Left lung (tissue), 10 donors: ENCODE results near the gene CSNK2B. TPM values are rescaled to one million over a fixed set of nuclear protein-coding genes. Genes with fewer than 3 reads are reported as not detected.

Experiments
- ATAC-seq: fragments of 200-7000 bp; cut with Tn5 transposase; one replicate; pipeline ENCODE4 v1.9.1; 2020; ENCODE audit warnings: moderate library complexity
- DNase-seq, 4 donors: peaks; one replicate each; pipeline ENCODE4 v3.0.0-alpha.2; 2013 to 2020
- H3K27ac ChIP-seq, 2 donors: fragments of 200-600 bp; sonication (generic) in 1 of 2; one replicate each; pipeline versions ENCODE4 v1.5.0 to v1.8.0; 2020 to 2021
- H3K27me3 ChIP-seq, 2 donors: fragments of 200-600 bp; sonication (generic) in 1 of 2; one replicate each; pipeline versions ENCODE4 v1.5.0 to v1.8.0; 2020 to 2021
- H3K36me3 ChIP-seq, 2 donors: fragments of 200-600 bp; sonication (generic) in 1 of 2; one replicate each; pipeline versions ENCODE4 v1.5.0 to v1.8.0; 2020 to 2021
- H3K4me1 ChIP-seq, 2 donors: fragments of 200-600 bp; one replicate each; pipeline ENCODE4 v1.8.0; 2021
- H3K4me3 ChIP-seq, 2 donors: fragments of 200-600 bp; sonication (generic) in 1 of 2; one replicate each; pipeline versions ENCODE4 v1.5.0 to v1.8.0; 2020 to 2021; ENCODE audit warnings: mild to moderate bottlenecking in 1 of 2
- H3K9me3 ChIP-seq, 2 donors: fragments of 200-600 bp; sonication (generic) in 1 of 2; one replicate each; pipeline versions ENCODE4 v1.5.0 to v1.8.0; 2020 to 2021
- CTCF ChIP-seq, 2 donors: fragments of 200-600 bp; sonication (generic) in 1 of 2; IDR thresholded peaks; one replicate each; pipeline versions ENCODE4 v1.5.0 to v1.8.0; 2021; ENCODE audit warnings: antibody characterized with exemption in 2 of 2
- intact Hi-C, 2 donors: fragments of 100-400 bp; cut with DNase I; formaldehyde crosslinking; loops; one replicate each; pipeline versions ENCODE4 v1.11.2 to v1.14.2; 2022
- polyA plus RNA-seq, 6 donors: library from polyadenylated mRNA; unstranded; fragments of 120-200 nt; gene quantifications; one replicate each; pipeline ENCODE4 v1.2.1, GENCODE V29; 2013; ENCODE audit not compliant: insufficient read length in 6 of 6
- total RNA-seq, 2 donors: library from RNA; stranded (reverse); fragmentation: NEBNext Ultra II Directional; extraction: Animal tissue kit (Norgen Biotek cat#: 25700); gene quantifications; one replicate each; pipeline ENCODE4 v1.2.1, GENCODE V29; 2021
- donor health status: DM: no; HTN: yes; CAD: no.
- donor health status: DM: no; HTN: no; CAD: no.

CSNK2B gene
- total and polyA plus RNA-seq, 8 donors, result 96.6 to 210 (median 191) TPM

DNA sequence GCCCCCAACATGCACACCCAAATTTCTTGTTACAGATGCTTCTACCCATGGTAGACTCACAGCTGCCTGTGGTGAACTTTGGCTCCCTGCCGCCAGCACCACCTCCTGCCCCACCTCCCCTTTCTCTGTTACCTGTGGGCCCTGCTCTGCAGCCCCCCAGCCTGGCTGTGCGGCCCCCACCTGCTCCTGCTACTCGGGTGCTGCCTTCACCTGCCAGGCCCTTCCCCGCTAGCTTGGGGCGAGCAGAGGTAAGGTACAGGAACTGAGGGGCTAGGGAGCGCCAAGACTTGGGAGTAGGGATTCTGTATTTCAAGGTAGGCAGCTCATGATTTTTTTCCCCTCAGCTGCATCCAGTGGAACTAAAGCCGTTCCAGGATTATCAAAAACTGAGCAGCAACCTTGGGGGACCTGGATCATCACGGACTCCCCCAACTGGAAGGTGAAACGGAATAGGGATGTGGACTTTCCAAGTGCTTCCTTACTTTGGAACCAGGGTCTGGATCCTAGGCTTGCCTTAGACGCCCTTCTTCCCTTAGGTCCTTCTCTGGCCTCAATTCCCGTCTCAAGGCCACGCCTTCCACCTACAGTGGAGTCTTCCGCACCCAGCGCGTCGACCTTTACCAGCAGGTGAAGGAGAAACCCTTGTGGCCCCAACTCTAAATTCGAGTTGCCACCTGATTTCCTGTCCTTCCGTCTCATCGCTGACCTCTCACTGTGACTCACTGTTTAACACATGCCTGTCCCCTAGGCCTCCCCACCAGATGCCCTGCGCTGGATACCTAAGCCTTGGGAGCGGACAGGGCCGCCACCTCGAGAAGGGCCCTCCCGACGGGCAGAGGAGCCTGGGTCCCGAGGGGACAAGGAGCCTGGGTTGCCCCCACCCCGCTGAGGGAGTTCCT is 28.9 kb upstream of the CSNK2B start:
- no peak overlapping the region for H3K27ac ChIP-seq
- TF ChIP-seq CTCF (IDR thresholded peaks at IDR 0.05), result no peak
- no peak overlapping the region for H3K4me3 ChIP-seq
- H3K27me3 ChIP-seq, result no peaks in the 10 kb centered on the region
- H3K9me3 ChIP-seq, result no peaks in the 10 kb centered on the region
- H3K4me1 ChIP-seq, result no peaks in the 10 kb centered on the region
- DNase-seq, result no peak
- H3K36me3 ChIP-seq, result peaks cover 0 to 100% of the 10 kb centered on the region in 2 donors
- intact Hi-C loops, result no loop called here
- ATAC-seq, result no peak

DNA sequence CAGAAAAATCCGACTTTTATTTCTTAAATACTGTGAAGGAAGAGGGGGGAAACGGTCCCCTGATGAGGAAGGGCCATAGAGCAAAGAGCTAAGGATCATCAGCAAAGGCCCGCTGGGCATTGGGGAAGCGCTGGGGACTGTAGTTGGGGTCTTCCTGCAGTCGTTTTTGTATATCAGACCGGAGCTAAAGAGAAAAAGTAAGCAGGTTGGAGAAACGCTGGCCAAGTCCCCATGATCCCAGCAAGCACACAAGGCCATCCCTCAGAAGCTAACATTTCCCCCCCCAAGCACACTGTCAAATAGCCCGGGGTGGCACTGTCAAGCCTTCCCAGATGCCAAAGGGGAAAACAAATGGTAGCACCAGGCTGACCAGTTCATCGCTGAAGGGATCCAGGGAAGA is 26.8 kb upstream of the CSNK2B start:
- no peak overlapping the region for H3K4me3 ChIP-seq
- no peak for TF ChIP-seq CTCF (IDR thresholded peaks at IDR 0.05)
- ATAC-seq (no peak), DNase-seq (no peak)
- no peaks in the 10 kb centered on the region for H3K4me1 ChIP-seq
- no peaks in the 10 kb centered on the region for H3K9me3 ChIP-seq
- intact Hi-C loops, result no loop called here
- no peaks in the 10 kb centered on the region for H3K27me3 ChIP-seq
- no peak overlapping the region for H3K27ac ChIP-seq
- peaks cover 0 to 100% of the 10 kb centered on the region in 2 donors for H3K36me3 ChIP-seq

DNA sequence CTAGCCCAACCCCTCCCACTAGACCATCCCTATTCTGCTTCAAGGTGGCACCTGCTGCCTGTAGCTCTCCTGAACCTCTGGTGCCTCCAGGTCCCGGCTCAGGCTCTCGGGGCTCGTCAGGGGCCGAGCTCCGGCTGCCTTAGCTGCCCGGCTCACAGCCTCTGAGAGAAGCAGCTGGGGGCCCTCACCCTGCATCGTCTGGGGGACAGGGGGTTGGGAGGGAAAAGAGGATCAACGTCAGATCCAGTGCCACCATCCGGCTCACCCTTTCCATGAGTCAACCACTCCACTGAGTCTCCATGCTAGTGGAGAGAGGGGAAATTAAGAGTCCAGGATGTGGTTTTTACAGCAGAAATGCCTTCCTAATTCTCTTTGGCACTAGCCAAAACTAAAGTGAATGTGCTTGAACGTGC is 26.4 kb upstream of the CSNK2B start:
- no peaks in the 10 kb centered on the region for H3K4me1 ChIP-seq
- intact Hi-C loops, result no loop called here
- no peak for TF ChIP-seq CTCF (IDR thresholded peaks at IDR 0.05)
- no peaks in the 10 kb centered on the region for H3K27me3 ChIP-seq
- no peaks in the 10 kb centered on the region for H3K9me3 ChIP-seq
- peaks cover 0 to 100% of the 10 kb centered on the region in 2 donors for H3K36me3 ChIP-seq
- ATAC-seq, result no peak
- H3K27ac ChIP-seq, result no peak overlapping the region
- DNase-seq, result no peak
- H3K4me3 ChIP-seq, result no peak overlapping the region

DNA sequence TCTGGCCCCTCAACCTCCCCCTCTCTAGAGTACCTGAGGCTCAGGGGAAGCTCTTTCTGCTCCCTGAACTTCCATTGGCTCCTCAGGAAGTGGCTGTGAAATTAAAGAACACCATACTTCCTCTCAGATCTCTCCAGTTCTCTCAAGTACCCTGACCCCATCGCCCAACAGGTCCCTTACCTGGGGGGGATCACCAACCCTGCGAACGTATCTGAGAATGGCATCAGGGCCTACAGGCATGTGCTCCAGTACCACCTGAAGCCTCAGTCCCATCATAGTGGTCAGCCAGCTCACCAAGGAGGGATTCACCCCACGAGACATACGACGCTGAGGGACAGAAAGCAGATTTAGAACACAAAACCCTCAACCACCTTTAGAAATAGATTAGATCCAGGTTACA is 25.3 kb upstream of the CSNK2B start:
- Histone ChIP-seq H3K36me3 (peaks cover 0 to 100% of the 10 kb centered on the region in 2 donors), H3K27me3 (no peaks in the 10 kb centered on the region), H3K4me3 (no peak overlapping the region), H3K4me1 (no peaks in the 10 kb centered on the region), H3K27ac (no peak overlapping the region), H3K9me3 (no peaks in the 10 kb centered on the region)
- intact Hi-C loops, result no loop called here
- ATAC-seq (no peak), DNase-seq (no peak)
- TF ChIP-seq CTCF (IDR thresholded peaks at IDR 0.05), result no peak

DNA sequence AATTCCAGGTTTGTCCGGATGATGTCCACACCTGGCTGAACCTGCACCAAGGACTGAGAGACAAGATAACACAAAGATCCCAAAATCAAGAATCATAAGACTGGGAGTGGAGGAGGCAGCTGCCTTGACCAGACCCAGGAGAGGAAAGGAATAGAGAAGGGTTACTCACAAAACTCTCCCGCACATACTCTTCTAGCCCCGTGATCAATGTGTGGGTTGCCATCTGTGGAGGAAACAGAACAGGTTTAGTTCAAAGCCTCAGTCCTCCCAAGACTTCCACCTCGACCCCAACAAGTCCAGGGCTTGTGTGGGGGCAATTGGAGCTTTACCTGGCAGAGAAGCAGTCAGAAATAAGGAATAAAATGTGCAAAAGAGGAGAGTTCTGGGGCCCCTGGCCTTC is 24.5 kb upstream of the CSNK2B start:
- H3K9me3 ChIP-seq, result no peaks in the 10 kb centered on the region
- no peaks in the 10 kb centered on the region for H3K4me1 ChIP-seq
- H3K27me3 ChIP-seq, result no peaks in the 10 kb centered on the region
- no peak overlapping the region for H3K27ac ChIP-seq
- H3K4me3 ChIP-seq, result no peak overlapping the region
- no peak for DNase-seq
- intact Hi-C loops, result no loop called here
- H3K36me3 ChIP-seq, result peaks cover 0 to 100% of the 10 kb centered on the region in 2 donors
- ATAC-seq, result no peak
- no peak for TF ChIP-seq CTCF (IDR thresholded peaks at IDR 0.05)
